ENCODE results near the gene METTL16. TPM values are rescaled to one million over a fixed set of nuclear protein-coding genes. Genes with fewer than 3 reads are reported as not detected.

Gene METTL16
- total and polyA plus RNA-seq, 2 of the 4 experiments (the other 2 are of a cell fraction) = 11.8 to 15.4 TPM

- Histone ChIP-seq H3K9me3 (ENCODE audit: control insufficient read depth, insufficient read depth, low read length) (no peaks in the 10 kb centered on the region), H3K4me2 (ENCODE audit: low read depth, low read length) (no peak overlapping the region), H3K18ac (ENCODE audit: low read depth, low read length) (no peak overlapping the region), H3K9me1 (ENCODE audit: insufficient read depth, low read length) (0 out of 2 replicates have a peak, but pooled peaks cover 3% of the 10 kb centered on the region), H3K27ac (ENCODE audit: insufficient read depth, low read length) (no peak overlapping the region), H2AK9ac (replicated peaks; ENCODE audit: low read depth, low read length, poor library complexity) (no peak overlapping the region), H3K9ac (ENCODE audit: low read depth, low read length) (no peak overlapping the region), H3K79me1 (ENCODE audit: low read depth in 1 of 2, low read length in 2 of 2) (no peaks in the 10 kb centered on the region), H2BK5ac (ENCODE audit: low read depth, low read length, poor library complexity, severe bottlenecking) (no peak overlapping the region), H2AK5ac (ENCODE audit: low read depth, low read length) (no peak overlapping the region), H3K27me3 (ENCODE audit: control insufficient read depth, insufficient read depth, low read length) (no peaks in the 10 kb centered on the region), H4K91ac (ENCODE audit: insufficient read depth, low read depth, low read length) (no peak overlapping the region), H3K56ac (ENCODE audit: extremely low read depth, insufficient read depth, low read length) (no peak overlapping the region), H2BK15ac (ENCODE audit: low read depth, low read length) (no peak overlapping the region), H3K36me3 (ENCODE audit: control insufficient read depth, insufficient read depth, low read length) (peaks cover 41% of the 10 kb centered on the region), H3K4me3 (ENCODE audit: insufficient read depth, low read depth, low read length) (no peak overlapping the region), H3K23ac (ENCODE audit: low read depth, low read length) (no peak overlapping the region), H4K20me1 (ENCODE audit: insufficient read depth, low read length) (no peaks in the 10 kb centered on the region; the same call in 1 of the 2 replicates), H2BK20ac (ENCODE audit: low read depth, low read length) (no peak overlapping the region), H3K4me1 (ENCODE audit: control insufficient read depth, insufficient read depth, low read length) (no peaks in the 10 kb centered on the region), H4K5ac (ENCODE audit: low read depth, low read length) (no peak overlapping the region), H2BK120ac (ENCODE audit: low read depth, low read length) (no peak overlapping the region), H4K8ac (ENCODE audit: low read depth in 2 of 2, low read length in 2 of 2) (no peak overlapping the region), H3K14ac (replicated peaks; ENCODE audit: low read depth, low read length) (no peak overlapping the region), H3K4ac (ENCODE audit: low read depth, low read length) (no peak overlapping the region), H2AFZ (replicated peaks; ENCODE audit: low read length, poor library complexity) (no peak overlapping the region)
- no peak for ATAC-seq (ENCODE audit: low read depth)
- no TSS peak for BruUV-seq (replicated peaks)
- in situ Hi-C loops (cut with MboI; ENCODE audit: low sequenced_read_pairs) = no loop called here
- intact Hi-C loops (cut with micrococcal nuclease) = no loop called here
- POLR2A ChIA-PET (ENCODE audit: unreplicated experiment) = no interaction called here
- CTCF ChIA-PET = no interaction called here
- dilution Hi-C loops (cut with HindIII; ENCODE audit: low sequenced_read_pairs, unreplicated experiment) = no loop called here
- DNase-seq = no peak
- TF ChIP-seq POLR2A (IDR thresholded peaks at IDR 0.05; ENCODE audit: low read depth, low read length) = no peak
- no peak for TF ChIP-seq ELK1 (IDR thresholded peaks at IDR 0.05; ENCODE audit: borderline replicate concordance, low read depth, low read length)
- no peak for TF ChIP-seq RCOR1 (IDR thresholded peaks at IDR 0.05; ENCODE audit: insufficient replicate concordance, low read length)
- 92% methylated on average over 8 of the region's 26 CpGs; no CpG with 5 or more reads in 1 of the 2 experiments for WGBS, 2 experiments (ENCODE audit: extremely low coverage in 2 of 2, insufficient read length in 1 of 2)
Observed at GRCh38 chr17:2372180-2372579, 139.5 kb downstream of the METTL16 start.
